K562 (cell line): ENCODE data around the gene SPRYD3. TPM values are rescaled to one million over a fixed set of nuclear protein-coding genes. Genes with fewer than 3 reads are reported as not detected.
A peak's percentile ranks its signal among the peaks of the same experiment; 100 is the strongest.

Experiments used
- ATAC-seq: fragments of 200-7000 bp; cut with Tn5 transposase; 3 replicates; pipeline ENCODE4 v1.9.1; 2020; ENCODE audit warnings: moderate library complexity
- BruUV-seq: library from RNA; stranded (reverse); fragments of 400-500 nt; replicated peaks from 2 replicates; lab custom pipeline; 2021; lab: Mats Ljungman, UMichigan
- CTCF ChIA-PET: fragments of 300-600 bp; formaldehyde crosslinking; extraction: SDS; loops from one replicate; lab custom pipeline; 2021; ENCODE audit warnings: low intra/inter-chr PET ratio; lab: Yijun Ruan, JAX
- POLR2A ChIA-PET: fragments of 300-600, 350-650 bp; sonication (Branson Sonifier 250); formaldehyde crosslinking; extraction: SDS; loops from one replicate; lab custom pipeline; 2021; ENCODE audit warnings: antibody characterized with exemption, inconsistent platforms; lab: Yijun Ruan, JAX
- DNase-seq, 4 experiments: peaks; one replicate each; pipeline versions ENCODE4 v3.0.0 to v3.0.0-alpha.2; 2011 to 2018; ENCODE audit warnings: low spot score in 3 of 4, mixed read lengths in 3 of 4; ENCODE audit errors: extremely low read depth in 1 of 4
- FAIRE-seq: peaks from 2 replicates; lab custom pipeline; 2011; peaks lifted over from hg19 to GRCh38; lab: Jason Lieb, UNC
- H2AFZ ChIP-seq: 2 replicates; pipeline ENCODE4 v1.6.0; 2011; ENCODE audit warnings: low read depth, low read length, control low read depth, inconsistent platforms
- H3K27ac ChIP-seq: fragments of 200-600 bp; 3 replicates; pipeline ENCODE4 v1.8.0; 2011; ENCODE audit warnings: low read depth, mild to moderate bottlenecking, control low read depth, inconsistent platforms, low read length, moderate library complexity, mixed read lengths; ENCODE audit errors: extremely low read depth
- H3K27me3 ChIP-seq, 2 experiments: fragments of 300-600 bp in 1 of 2; 2 replicates in 1 of 2; 3 replicates in 1 of 2; pipeline versions ENCODE4 v1.6.0 to v1.8.0; 2011; ENCODE audit warnings: inconsistent platforms in 2 of 2, low read length in 2 of 2, mild to moderate bottlenecking in 1 of 2, mixed read lengths in 1 of 2, moderate library complexity in 1 of 2; ENCODE audit not compliant: control insufficient read depth in 2 of 2, insufficient read depth in 2 of 2
- H3K36me3 ChIP-seq: fragments of 300-600 bp; 3 replicates; pipeline ENCODE4 v1.8.0; 2011; ENCODE audit warnings: mild to moderate bottlenecking, low read length, inconsistent platforms; ENCODE audit not compliant: control insufficient read depth, insufficient read depth
- H3K4me1 ChIP-seq, 2 experiments: fragments of 200-600 bp in 1 of 2; replicated peaks in 1 of 2; 2 replicates in 1 of 2; 3 replicates in 1 of 2; pipeline versions ENCODE4 v1.5.1 to v1.8.0; 2011; ENCODE audit warnings: inconsistent platforms in 2 of 2, low read length in 2 of 2, mild to moderate bottlenecking in 1 of 2, mixed read lengths in 1 of 2, moderate library complexity in 1 of 2; ENCODE audit not compliant: control insufficient read depth in 2 of 2, insufficient read depth in 2 of 2
- H3K4me2 ChIP-seq: 2 replicates; pipeline ENCODE4 v1.6.1; 2011; ENCODE audit warnings: low read length, control low read depth, inconsistent platforms, mixed read lengths; ENCODE audit not compliant: insufficient read depth
- H3K4me3 ChIP-seq: fragments of 200-600 bp; sonication (generic), shearing (Covaris generic); 2 replicates; pipeline ENCODE4 v1.5.1; 2016; ENCODE audit warnings: control low read depth, inconsistent platforms
- H3K79me2 ChIP-seq: fragments of 200-600 bp; 3 replicates; pipeline ENCODE4 v1.8.0; 2011; ENCODE audit warnings: low read length, inconsistent platforms; ENCODE audit not compliant: control insufficient read depth, insufficient read depth
- H3K9ac ChIP-seq, 2 experiments: 2 replicates each; pipeline versions ENCODE4 v1.6.0 to v1.6.1; 2011; ENCODE audit warnings: low read depth in 2 of 2, low read length in 2 of 2, control low read depth in 1 of 2, inconsistent platforms in 1 of 2, mild to moderate bottlenecking in 1 of 2, mixed read lengths in 1 of 2; ENCODE audit not compliant: insufficient read depth in 1 of 2
- H3K9me1 ChIP-seq: one replicate; pipeline ENCODE4 v1.6.0; 2011; ENCODE audit warnings: inconsistent platforms, mild to moderate bottlenecking, low read length, moderate library complexity; ENCODE audit not compliant: control insufficient read depth, insufficient read depth
- H3K9me3 ChIP-seq: replicated peaks from 2 replicates; pipeline ENCODE4 v1.5.1; 2011; ENCODE audit warnings: low read depth, low read length, inconsistent platforms; ENCODE audit not compliant: control insufficient read depth, insufficient read depth
- H4K20me1 ChIP-seq: replicated peaks from 2 replicates; pipeline ENCODE4 v1.6.1; 2011; ENCODE audit warnings: low read length, inconsistent platforms, mixed read lengths; ENCODE audit not compliant: control insufficient read depth, insufficient read depth
- CBX5 ChIP-seq: IDR thresholded peaks from 2 replicates; pipeline ENCODE4 v1.6.1; 2014; ENCODE audit warnings: low read depth, borderline replicate concordance
- WGBS: fragments of 100-300 bp; shearing (Covaris generic); methylation state at CpG from one replicate; pipeline ENCODE4 v1.1.6; 2016; ENCODE audit warnings: low coverage, mixed read lengths; ENCODE audit not compliant: insufficient coverage; ENCODE audit errors: missing lambda C conversion rate; 5-methylcytosine and 5-hydroxymethylcytosine counted together
- in situ Hi-C: fragments of 300-500 bp; cut with MboI; formaldehyde crosslinking; loops from 4 replicates; pipeline ENCODE4 v1.15.0; 2018; ENCODE audit warnings: inconsistent platforms, mixed read lengths
- intact Hi-C: fragments of 100-400 bp; cut with micrococcal nuclease; formaldehyde crosslinking; loops from 2 replicates; pipeline ENCODE4 v1.14.2; 2022
- polyA plus RNA-seq, 8 experiments: library from polyadenylated mRNA; depleted of rRNA in 4 of 8; stranded (reverse) in 5 of 8; unstranded in 3 of 8; fragments of >200 nt; fragmentation: Nextera tagmentation in 2 of 8; fragmentation: Illumina TruSeq in 1 of 8; extraction: Ambion mirVana in 2 of 8; extraction: Trizol in 1 of 8; gene quantifications; 2 replicates each; pipeline versions ENCODE4 v1.2.1 to v1.2.3, GENCODE V29; 2011 to 2014; ENCODE audit warnings: inconsistent platforms in 1 of 8, missing spikeins in 1 of 8
- total RNA-seq, 7 experiments: library from RNA; depleted of rRNA in 6 of 7; stranded (reverse); fragments of >200 nt in 6 of 7; fragmentation: Illumina TruSeq in 2 of 7; extraction: Trizol in 2 of 7; gene quantifications; 2 replicates each; pipeline versions ENCODE4 v1.2.1 to v1.2.3, GENCODE V29; 2011 to 2021; ENCODE audit warnings: low replicate concordance in 1 of 7
- TF ChIP-seq, protein P1 (sequence below): sonication (generic); formaldehyde crosslinking; IDR thresholded peaks from 2 replicates; pipeline ENCODE4 v1.9.0; 2022; ENCODE audit warnings: mild to moderate bottlenecking, missing genetic modification reagents

Gene SPRYD3
- total and polyA plus RNA-seq, 9 of the 15 experiments (the other 6 are each of a cell fraction or from before 2014, with no cell fraction given) = 1.5 to 13.6 (median 7.6) TPM

DNA sequence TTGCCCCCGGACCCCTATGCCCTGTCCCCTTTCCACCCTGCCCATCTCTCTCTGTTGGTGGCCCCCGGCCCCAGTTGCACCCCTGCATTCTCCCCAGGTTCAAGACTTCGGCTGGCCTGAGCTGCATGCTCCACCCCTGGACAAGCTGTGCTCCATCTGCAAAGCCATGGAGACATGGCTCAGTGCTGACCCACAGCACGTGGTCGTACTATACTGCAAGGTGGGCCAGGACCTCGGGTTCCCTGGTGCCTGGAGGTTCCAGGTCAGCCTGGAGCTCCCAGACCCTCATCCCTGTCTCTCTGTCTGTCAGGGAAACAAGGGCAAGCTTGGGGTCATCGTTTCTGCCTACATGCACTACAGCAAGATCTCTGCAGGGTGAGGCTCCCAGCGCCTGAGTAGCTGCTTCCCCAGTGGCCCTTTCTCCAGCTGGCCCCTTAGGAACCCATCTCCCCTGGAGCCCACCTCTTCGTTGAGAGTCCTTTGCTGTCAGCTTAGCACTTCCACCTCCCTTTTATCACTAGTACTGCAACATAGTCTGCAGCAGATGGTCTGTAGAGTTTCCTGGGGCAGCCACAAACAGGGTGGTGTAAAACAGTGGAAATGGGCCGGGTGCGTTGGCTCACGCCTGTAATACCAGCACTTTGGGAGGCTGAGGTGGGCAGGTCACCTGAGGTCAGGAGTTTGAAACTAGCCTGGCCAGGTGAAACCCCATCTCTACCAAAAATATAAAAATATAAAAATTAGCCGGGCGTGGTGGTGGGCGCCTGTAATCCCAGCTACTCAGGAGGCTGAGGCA, 23.5 kb downstream of the SPRYD3 start:
- intact Hi-C loops (no loop called here), in situ Hi-C loops (no loop called here)
- H3K36me3 ChIP-seq = peaks cover 2% of the 10 kb centered on the region; the same call in 1 of the 3 replicates
- no peak overlapping the region for H2AFZ ChIP-seq
- TF ChIP-seq, protein P1, sequence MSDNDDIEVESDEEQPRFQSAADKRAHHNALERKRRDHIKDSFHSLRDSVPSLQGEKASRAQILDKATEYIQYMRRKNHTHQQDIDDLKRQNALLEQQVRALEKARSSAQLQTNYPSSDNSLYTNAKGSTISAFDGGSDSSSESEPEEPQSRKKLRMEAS (CRISPR knock-in tag) = 0 out of 2 replicates have a peak, but pooled peaks have one; percentile 25
- no peak for TF ChIP-seq CBX5
- DNase-seq (no peak), FAIRE-seq (no peak), ATAC-seq (no peak)
- peaks cover 20 to 86% of the 10 kb centered on the region in 2 experiments; a peak in 4 of 5 replicates for H3K4me1 ChIP-seq
- no peak overlapping the region for H3K4me2 ChIP-seq
- H3K27me3 ChIP-seq = no peaks in the 10 kb centered on the region
- H3K9ac ChIP-seq = peak overlapping the region in 1 of 2 experiments; percentile 77; a peak in 2 of 4 replicates
- H3K79me2 ChIP-seq = peaks cover 7% of the 10 kb centered on the region; the same call in 2 of the 3 replicates
- H3K27ac ChIP-seq = no peak overlapping the region
- no peaks in the 10 kb centered on the region for H4K20me1 ChIP-seq
- H3K4me3 ChIP-seq = no peak overlapping the region
- WGBS = 64% methylated on average over 12 of the region's 15 CpGs
- no TSS peak for BruUV-seq
- no peaks in the 10 kb centered on the region for H3K9me1 ChIP-seq
- ChIA-PET POLR2A (interaction anchor here (0.6 to 2.1 kb wide), 10 partner anchors 8 to 428 kb away, joined by 3 to 8 read pairs (median 3); no protein-coding TSS in a partner anchor), CTCF (no interaction called here)
- no peaks in the 10 kb centered on the region for H3K9me3 ChIP-seq
